Choroid plexus epithelial cell (primary cell): Measurements from ENCODE around the gene PLG.
"Not testable (repeated sequence)": the region's sequence is repeated elsewhere in the genome, so short reads cannot be mapped to it uniquely, and the experiment has no call there.

ENCODE experiments used
- DNase-seq: peaks from one replicate; pipeline ENCODE4 v3.0.0-alpha.2; 2010; ENCODE audit warnings: low read depth
- H3K4me3 ChIP-seq: 2 replicates; pipeline ENCODE4 v1.5.1; 2011; ENCODE audit warnings: low read depth, mild to moderate bottlenecking, control low read depth, low read length, moderate library complexity
- TF ChIP-seq, protein P1 (sequence below): conservative IDR thresholded peaks from 2 replicates; pipeline ENCODE4 v1.5.1; 2011; ENCODE audit warnings: low read depth, mild to moderate bottlenecking, control low read depth, inconsistent platforms, low read length, moderate library complexity

Gene PLG

GRCh38 chr6:160734627-160735026 lies 32.6 kb downstream of the PLG start:
- no peak for DNase-seq
- TF ChIP-seq, protein P1, sequence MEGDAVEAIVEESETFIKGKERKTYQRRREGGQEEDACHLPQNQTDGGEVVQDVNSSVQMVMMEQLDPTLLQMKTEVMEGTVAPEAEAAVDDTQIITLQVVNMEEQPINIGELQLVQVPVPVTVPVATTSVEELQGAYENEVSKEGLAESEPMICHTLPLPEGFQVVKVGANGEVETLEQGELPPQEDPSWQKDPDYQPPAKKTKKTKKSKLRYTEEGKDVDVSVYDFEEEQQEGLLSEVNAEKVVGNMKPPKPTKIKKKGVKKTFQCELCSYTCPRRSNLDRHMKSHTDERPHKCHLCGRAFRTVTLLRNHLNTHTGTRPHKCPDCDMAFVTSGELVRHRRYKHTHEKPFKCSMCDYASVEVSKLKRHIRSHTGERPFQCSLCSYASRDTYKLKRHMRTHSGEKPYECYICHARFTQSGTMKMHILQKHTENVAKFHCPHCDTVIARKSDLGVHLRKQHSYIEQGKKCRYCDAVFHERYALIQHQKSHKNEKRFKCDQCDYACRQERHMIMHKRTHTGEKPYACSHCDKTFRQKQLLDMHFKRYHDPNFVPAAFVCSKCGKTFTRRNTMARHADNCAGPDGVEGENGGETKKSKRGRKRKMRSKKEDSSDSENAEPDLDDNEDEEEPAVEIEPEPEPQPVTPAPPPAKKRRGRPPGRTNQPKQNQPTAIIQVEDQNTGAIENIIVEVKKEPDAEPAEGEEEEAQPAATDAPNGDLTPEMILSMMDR, result no peak
- H3K4me3 ChIP-seq, result no peak overlapping the region

GRCh38 chr6:160735523-160735922 lies 33.5 kb downstream of the PLG start:
- DNase-seq, result no peak
- H3K4me3 ChIP-seq, result no peak overlapping the region
- TF ChIP-seq, protein P1, result no peak

DNA sequence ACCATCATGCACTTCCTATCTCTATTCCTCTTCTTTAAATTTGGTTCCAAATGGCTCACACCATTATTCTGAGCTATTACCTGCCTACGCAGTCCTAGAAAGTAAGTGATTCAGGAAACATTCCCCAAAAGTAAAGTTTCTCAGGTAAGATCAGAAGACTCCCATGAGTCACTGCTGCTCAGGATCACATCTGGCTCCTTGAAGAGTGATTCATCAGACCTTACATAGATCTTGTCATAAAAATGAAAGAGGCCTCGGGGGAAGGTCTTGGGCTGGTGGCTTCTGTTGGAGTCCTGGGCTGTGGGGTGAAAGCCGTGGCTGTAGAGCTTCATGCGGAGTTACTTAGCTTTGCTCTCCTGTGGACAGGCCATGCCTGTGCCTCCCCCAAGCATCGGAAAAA lies 35.9 kb downstream of the PLG start:
- no peak for DNase-seq
- TF ChIP-seq, protein P1, result no peak

GRCh38 chr6:160739955-160740354 lies 37.9 kb downstream of the PLG start:
- no peak overlapping the region for H3K4me3 ChIP-seq
- TF ChIP-seq, protein P1, result no peak
- no peak for DNase-seq

More for the DNA sequence above, 35.9 kb downstream of the PLG start:
- no peak overlapping the region for H3K4me3 ChIP-seq

GRCh38 chr6:160741012-160741411 lies 39.0 kb downstream of the PLG start:
- DNase-seq, H3K4me3 ChIP-seq: not testable (repeated sequence)

GRCh38 chr6:160742090-160742489 lies 40.0 kb downstream of the PLG start:
- H3K4me3 ChIP-seq, result no peak overlapping the region
- no peak for DNase-seq
- TF ChIP-seq, protein P1, result no peak

- TF ChIP-seq, protein P1, result peak; percentile 11
- DNase-seq, result no peak
Measured at GRCh38 chr6:160750276-160750689, 48.2 kb downstream of the PLG start.

GRCh38 chr6:160753211-160753610 lies 51.2 kb downstream of the PLG start:
- H3K4me3 ChIP-seq, DNase-seq: not testable (repeated sequence)

More at GRCh38 chr6:160750276-160750689, 48.2 kb downstream of the PLG start:
- no peak overlapping the region for H3K4me3 ChIP-seq
